Neural progenitor cell (in vitro differentiated cells): ENCODE data around the gene TRPC1.

ENCODE experiments used
- CTCF ChIP-seq: fragments of 200-600 bp; sonication (generic); IDR thresholded peaks from 2 replicates; pipeline ENCODE4 v1.5.1; 2017; ENCODE audit warnings: antibody characterized with exemption, mild to moderate bottlenecking
- EZH2phosphoT487 ChIP-seq: fragments of 200-600 bp; sonication (generic); IDR thresholded peaks from 2 replicates; pipeline ENCODE4 v1.6.1; 2017; ENCODE audit warnings: antibody characterized with exemption

GRCh38 chr3:142726017-142726416 lies 2.2 kb downstream of the TRPC1 start:
- TF ChIP-seq EZH2phosphoT487 (no peak), CTCF (no peak)
